SK-N-SH treated with all-trans-retinoic acid at 6 μM for 48 hours (cell line): ENCODE results near the gene ARID1A.
A peak's percentile ranks its signal among the peaks of the same experiment; 100 is the strongest.

ENCODE experiments used
- ATAC-seq: fragments of 200-7000 bp; cut with Tn5 transposase; 3 replicates; pipeline ENCODE4 v1.9.1; 2020; ENCODE audit warnings: mild to moderate bottlenecking, moderate library complexity
- ARNTL ChIP-seq: fragments of 450-650 bp; formaldehyde crosslinking; IDR thresholded peaks from 2 replicates; pipeline ENCODE4 v1.5.0; 2020; ENCODE audit warnings: low read depth, mild to moderate bottlenecking, moderate library complexity, borderline replicate concordance
- BACH2 ChIP-seq: fragments of 250-450 bp; sonication (Bioruptor Pico); IDR thresholded peaks from 2 replicates; pipeline ENCODE4 v1.9.0; 2021; ENCODE audit warnings: mild to moderate bottlenecking, borderline replicate concordance
- CREB5 ChIP-seq: fragments of 250-450 bp; sonication (Bioruptor Pico); IDR thresholded peaks from 2 replicates; pipeline ENCODE4 v1.5.1; 2020; ENCODE audit warnings: low read depth, mild to moderate bottlenecking, moderate library complexity
- CSDC2 ChIP-seq: fragments of 250-450 bp; sonication (Bioruptor Pico); IDR thresholded peaks from 2 replicates; pipeline ENCODE4 v1.5.0; 2020; ENCODE audit warnings: mild to moderate bottlenecking, moderate library complexity
- CSRNP3 ChIP-seq: fragments of 250-450 bp; sonication (Bioruptor Pico); IDR thresholded peaks from 2 replicates; pipeline ENCODE4 v1.5.1; 2021; ENCODE audit warnings: mild to moderate bottlenecking, moderate library complexity
- GLIS3 ChIP-seq: fragments of 250-450 bp; sonication (Bioruptor Pico); IDR thresholded peaks from 2 replicates; pipeline ENCODE4 v1.5.0; 2020; ENCODE audit warnings: mild to moderate bottlenecking, moderate library complexity
- PATZ1 ChIP-seq: fragments of 250-450 bp; sonication (Bioruptor Pico); IDR thresholded peaks from 2 replicates; pipeline ENCODE4 v1.8.0; 2020; ENCODE audit warnings: mild to moderate bottlenecking, moderate library complexity, borderline replicate concordance
- POU6F1 ChIP-seq: fragments of 250-450 bp; sonication (Bioruptor Pico); IDR thresholded peaks from 2 replicates; pipeline ENCODE4 v1.8.0; 2021; ENCODE audit warnings: low read depth, mild to moderate bottlenecking, moderate library complexity, borderline replicate concordance
- PPARA ChIP-seq: fragments of 250-450 bp; sonication (Bioruptor Pico); IDR thresholded peaks from 2 replicates; pipeline ENCODE4 v1.5.0; 2020; ENCODE audit warnings: mild to moderate bottlenecking, borderline replicate concordance
- RARB ChIP-seq: fragments of 250-450 bp; sonication (Bioruptor Pico); IDR thresholded peaks from 2 replicates; pipeline ENCODE4 v1.8.0; 2021; ENCODE audit warnings: mild to moderate bottlenecking, moderate library complexity
- SNAI2 ChIP-seq: fragments of 250-450 bp; sonication (Bioruptor Pico); IDR thresholded peaks from 2 replicates; pipeline ENCODE4 v1.5.0; 2020; ENCODE audit warnings: mild to moderate bottlenecking, moderate library complexity
- TOX ChIP-seq: fragments of 250-450 bp; sonication (Bioruptor Pico); IDR thresholded peaks from 2 replicates; pipeline ENCODE4 v1.8.0; 2021; ENCODE audit warnings: mild to moderate bottlenecking, moderate library complexity, borderline replicate concordance
- TSHZ2 ChIP-seq: fragments of 250-450 bp; sonication (Bioruptor Pico); IDR thresholded peaks from 2 replicates; pipeline ENCODE4 v1.5.0; 2020; ENCODE audit warnings: mild to moderate bottlenecking, moderate library complexity
- ZFP3 ChIP-seq: fragments of 250-450 bp; sonication (Bioruptor Pico); IDR thresholded peaks from 2 replicates; pipeline ENCODE4 v1.5.0; 2020; ENCODE audit warnings: mild to moderate bottlenecking, moderate library complexity
- ZFP30 ChIP-seq: fragments of 450-650 bp; formaldehyde crosslinking; IDR thresholded peaks from 2 replicates; pipeline ENCODE4 v1.5.0; 2022; ENCODE audit warnings: mild to moderate bottlenecking, moderate library complexity
- ZNF565 ChIP-seq: fragments of 450-650 bp; formaldehyde crosslinking; conservative IDR thresholded peaks from 2 replicates; pipeline ENCODE4 v1.5.0; 2020; ENCODE audit warnings: low read depth, mild to moderate bottlenecking, moderate library complexity
- ZNF70 ChIP-seq: fragments of 450-650 bp; formaldehyde crosslinking; IDR thresholded peaks from 2 replicates; pipeline ENCODE4 v1.5.0; 2020; ENCODE audit warnings: mild to moderate bottlenecking, moderate library complexity
- ZNF8 ChIP-seq: fragments of 450-650 bp; formaldehyde crosslinking; IDR thresholded peaks from 2 replicates; pipeline ENCODE4 v1.5.0; 2020; ENCODE audit warnings: mild to moderate bottlenecking, moderate library complexity

The ARID1A gene

GRCh38 chr1:26744075-26744959 lies 48.5 kb downstream of the ARID1A start:
- TF ChIP-seq SNAI2 (CRISPR knock-in tag): no peak
- TF ChIP-seq ZNF8 (CRISPR knock-in tag): peak; percentile 16; the same call in 1 of the 2 replicates
- ATAC-seq: peak; percentile 97

GRCh38 chr1:26745191-26745590 lies 49.4 kb downstream of the ARID1A start:
- TF ChIP-seq CSRNP3 (CRISPR knock-in tag) (no peak), ZNF70 (no peak), POU6F1 (CRISPR knock-in tag) (no peak), ZFP30 (CRISPR knock-in tag) (no peak), ZNF8 (CRISPR knock-in tag) (no peak), ARNTL (CRISPR knock-in tag) (no peak), PPARA (CRISPR knock-in tag) (no peak), TOX (no peak)
- ATAC-seq: peak; percentile 26

GRCh38 chr1:26747048-26747447 lies 51.2 kb downstream of the ARID1A start:
- no peak for ATAC-seq
- TF ChIP-seq CSDC2 (CRISPR knock-in tag) (no peak), TSHZ2 (CRISPR knock-in tag) (no peak), TOX (no peak), CSRNP3 (CRISPR knock-in tag) (no peak), PATZ1 (CRISPR knock-in tag) (no peak), ZNF565 (no peak), ZFP3 (no peak), SNAI2 (CRISPR knock-in tag) (no peak), GLIS3 (no peak), BACH2 (no peak), ZNF70 (no peak), CREB5 (CRISPR knock-in tag) (no peak), ZFP30 (CRISPR knock-in tag) (no peak), RARB (CRISPR knock-in tag) (no peak), ARNTL (CRISPR knock-in tag) (no peak), POU6F1 (CRISPR knock-in tag) (no peak), ZNF8 (CRISPR knock-in tag) (no peak)
- TF ChIP-seq, all 23 proteins: peak for 0
